ENCODE data around the gene RAB25. TPM values are rescaled to one million over a fixed set of nuclear protein-coding genes. Genes with fewer than 3 reads are reported as not detected.

Gene RAB25
- polyA plus RNA-seq, 1 experiment, result not detected

DNA sequence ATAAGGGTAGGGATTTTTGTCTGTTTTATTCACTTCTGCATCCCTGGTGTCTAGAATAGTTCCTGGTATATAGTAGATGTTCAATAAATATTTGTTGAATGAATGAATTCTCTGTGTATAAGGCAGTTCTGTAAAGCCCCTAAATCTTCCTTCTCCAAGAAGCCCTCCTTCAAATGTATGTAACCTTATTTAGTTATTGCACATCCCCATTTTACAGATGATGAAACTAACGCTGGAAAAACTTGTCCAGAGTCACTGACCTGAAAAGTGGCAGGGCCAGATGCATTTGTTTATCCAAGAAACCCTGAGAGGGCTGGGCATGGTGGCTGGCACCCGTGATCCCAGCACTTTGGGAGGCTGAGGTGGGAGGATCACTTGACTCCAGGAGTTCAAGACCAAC lies 49.3 kb downstream of the RAB25 start:
- Histone ChIP-seq H3K4me3 (ENCODE audit: low read depth, low read length) (no peak overlapping the region), H3K9me3 (ENCODE audit: control insufficient read depth, insufficient read depth, low read length) (peaks cover 4% of the 10 kb centered on the region; the same call in 1 of the 2 replicates), H3K27me3 (ENCODE audit: control insufficient read depth, insufficient read depth, low read length) (no peaks in the 10 kb centered on the region), H3K27ac (ENCODE audit: low read depth, low read length) (no peak overlapping the region)
- CTCF ChIA-PET, result interaction anchor here (1.3 to 2.1 kb wide), 2 partner anchors 14 to 20 kb away, joined by 6 to 8 read pairs; no protein-coding TSS in a partner anchor
- POLR2A ChIA-PET, result interaction anchor here (0.6 kb wide), 1 partner anchor 14 kb away, joined by 4 read pairs; no protein-coding TSS in a partner anchor
- TF ChIP-seq, protein P1, sequence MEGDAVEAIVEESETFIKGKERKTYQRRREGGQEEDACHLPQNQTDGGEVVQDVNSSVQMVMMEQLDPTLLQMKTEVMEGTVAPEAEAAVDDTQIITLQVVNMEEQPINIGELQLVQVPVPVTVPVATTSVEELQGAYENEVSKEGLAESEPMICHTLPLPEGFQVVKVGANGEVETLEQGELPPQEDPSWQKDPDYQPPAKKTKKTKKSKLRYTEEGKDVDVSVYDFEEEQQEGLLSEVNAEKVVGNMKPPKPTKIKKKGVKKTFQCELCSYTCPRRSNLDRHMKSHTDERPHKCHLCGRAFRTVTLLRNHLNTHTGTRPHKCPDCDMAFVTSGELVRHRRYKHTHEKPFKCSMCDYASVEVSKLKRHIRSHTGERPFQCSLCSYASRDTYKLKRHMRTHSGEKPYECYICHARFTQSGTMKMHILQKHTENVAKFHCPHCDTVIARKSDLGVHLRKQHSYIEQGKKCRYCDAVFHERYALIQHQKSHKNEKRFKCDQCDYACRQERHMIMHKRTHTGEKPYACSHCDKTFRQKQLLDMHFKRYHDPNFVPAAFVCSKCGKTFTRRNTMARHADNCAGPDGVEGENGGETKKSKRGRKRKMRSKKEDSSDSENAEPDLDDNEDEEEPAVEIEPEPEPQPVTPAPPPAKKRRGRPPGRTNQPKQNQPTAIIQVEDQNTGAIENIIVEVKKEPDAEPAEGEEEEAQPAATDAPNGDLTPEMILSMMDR (IDR thresholded peaks at IDR 0.05; ENCODE audit: low read depth, low read length), result no peak
- no peak for DNase-seq (ENCODE audit: low read depth, low spot score)

DNA sequence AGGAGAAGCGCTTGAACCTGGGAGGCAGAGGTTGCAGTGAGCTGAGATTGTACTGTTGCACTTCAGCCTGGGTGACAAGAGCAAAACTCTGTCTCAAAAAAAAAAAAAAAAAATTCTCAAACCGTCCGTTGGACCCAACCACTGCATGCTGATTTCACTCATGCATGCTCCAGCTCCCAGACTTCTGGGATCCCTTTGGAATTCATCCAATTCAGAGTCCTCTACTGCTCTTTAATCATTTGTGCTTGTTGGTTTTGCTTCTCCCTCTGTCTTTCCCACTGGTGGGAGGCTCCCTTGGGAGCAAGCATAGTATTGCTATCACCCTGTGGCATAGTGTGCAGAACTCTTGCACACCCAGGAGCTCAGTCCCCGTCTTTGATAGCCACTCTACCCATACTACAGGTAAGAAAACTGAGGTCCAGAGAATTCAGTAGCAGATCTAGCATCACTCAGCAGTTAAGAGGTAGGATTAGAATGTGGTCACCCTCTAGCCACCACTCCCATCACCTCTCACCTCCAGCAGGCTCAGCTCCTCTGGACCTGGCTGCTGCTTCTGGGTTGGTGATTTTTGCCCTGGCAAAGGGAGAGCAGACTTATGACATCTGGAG lies 50.5 kb downstream of the RAB25 start:
- no peak for DNase-seq (ENCODE audit: low read depth, low spot score)
- Histone ChIP-seq H3K4me3 (ENCODE audit: low read depth, low read length) (no peak overlapping the region), H3K27me3 (ENCODE audit: control insufficient read depth, insufficient read depth, low read length) (no peaks in the 10 kb centered on the region), H3K27ac (ENCODE audit: low read depth, low read length) (no peak overlapping the region), H3K9me3 (ENCODE audit: control insufficient read depth, insufficient read depth, low read length) (peaks cover 4% of the 10 kb centered on the region; the same call in 1 of the 2 replicates)
- TF ChIP-seq, protein P1 (IDR thresholded peaks at IDR 0.05; ENCODE audit: low read depth, low read length), result no peak
- CTCF ChIA-PET, result interaction anchor here (1.5 to 32.7 kb wide), 3 partner anchors 11 to 18 kb away, joined by 4 to 682 read pairs (median 37); no protein-coding TSS in a partner anchor
- POLR2A ChIA-PET, result interaction anchor here (0.7 to 5.9 kb wide), 3 partner anchors 16 to 239 kb away, joined by 3 to 125 read pairs (median 4); no protein-coding TSS in a partner anchor

- Histone ChIP-seq H3K27ac (ENCODE audit: low read depth, low read length) (no peak overlapping the region), H3K27me3 (ENCODE audit: control insufficient read depth, insufficient read depth, low read length) (no peaks in the 10 kb centered on the region), H3K4me3 (ENCODE audit: low read depth, low read length) (no peak overlapping the region), H3K9me3 (ENCODE audit: control insufficient read depth, insufficient read depth, low read length) (peaks cover 4% of the 10 kb centered on the region; the same call in 1 of the 2 replicates)
- ChIA-PET CTCF (interaction anchor here (1.5 to 32.7 kb wide), 3 partner anchors 10 to 17 kb away, joined by 4 to 682 read pairs (median 37); no protein-coding TSS in a partner anchor), POLR2A (interaction anchor here (1.5 to 5.9 kb wide), 2 partner anchors 8 to 15 kb away, joined by 16 to 125 read pairs; no protein-coding TSS in a partner anchor)
- no peak for DNase-seq (ENCODE audit: low read depth, low spot score)
- TF ChIP-seq, protein P1 (IDR thresholded peaks at IDR 0.05; ENCODE audit: low read depth, low read length), result no peak
Measured at GRCh38 chr1:156112276-156113137, 51.5 kb downstream of the RAB25 start.

- Histone ChIP-seq H3K27me3 (ENCODE audit: control insufficient read depth, insufficient read depth, low read length) (no peaks in the 10 kb centered on the region), H3K27ac (ENCODE audit: low read depth, low read length) (peak overlapping the region; percentile 93), H3K4me3 (ENCODE audit: low read depth, low read length) (peak overlapping the region; percentile 31; the same call in 1 of the 2 replicates), H3K9me3 (ENCODE audit: control insufficient read depth, insufficient read depth, low read length) (peaks cover 4% of the 10 kb centered on the region; the same call in 1 of the 2 replicates)
- DNase-seq (ENCODE audit: low read depth, low spot score), result no peak
- CTCF ChIA-PET, result interaction anchor here (0.9 to 32.7 kb wide), 4 partner anchors 9 to 16 kb away, joined by 3 to 682 read pairs (median 20); no protein-coding TSS in a partner anchor
- POLR2A ChIA-PET, result interaction anchor here (0.7 to 5.9 kb wide), 8 partner anchors 8 to 159 kb away, joined by 3 to 125 read pairs (median 13); no protein-coding TSS in a partner anchor
- TF ChIP-seq, protein P1 (IDR thresholded peaks at IDR 0.05; ENCODE audit: low read depth, low read length), result no peak
Measured at GRCh38 chr1:156113282-156113950, 52.5 kb downstream of the RAB25 start.

Measured in AG04450 (cell line).